ENCODE results near the gene LARP1. TPM values are rescaled to one million over a fixed set of nuclear protein-coding genes. Genes with fewer than 3 reads are reported as not detected.

The LARP1 gene
- total RNA-seq, 2 experiments from 2014 or later: 88.7 to 97.6 TPM

DNA sequence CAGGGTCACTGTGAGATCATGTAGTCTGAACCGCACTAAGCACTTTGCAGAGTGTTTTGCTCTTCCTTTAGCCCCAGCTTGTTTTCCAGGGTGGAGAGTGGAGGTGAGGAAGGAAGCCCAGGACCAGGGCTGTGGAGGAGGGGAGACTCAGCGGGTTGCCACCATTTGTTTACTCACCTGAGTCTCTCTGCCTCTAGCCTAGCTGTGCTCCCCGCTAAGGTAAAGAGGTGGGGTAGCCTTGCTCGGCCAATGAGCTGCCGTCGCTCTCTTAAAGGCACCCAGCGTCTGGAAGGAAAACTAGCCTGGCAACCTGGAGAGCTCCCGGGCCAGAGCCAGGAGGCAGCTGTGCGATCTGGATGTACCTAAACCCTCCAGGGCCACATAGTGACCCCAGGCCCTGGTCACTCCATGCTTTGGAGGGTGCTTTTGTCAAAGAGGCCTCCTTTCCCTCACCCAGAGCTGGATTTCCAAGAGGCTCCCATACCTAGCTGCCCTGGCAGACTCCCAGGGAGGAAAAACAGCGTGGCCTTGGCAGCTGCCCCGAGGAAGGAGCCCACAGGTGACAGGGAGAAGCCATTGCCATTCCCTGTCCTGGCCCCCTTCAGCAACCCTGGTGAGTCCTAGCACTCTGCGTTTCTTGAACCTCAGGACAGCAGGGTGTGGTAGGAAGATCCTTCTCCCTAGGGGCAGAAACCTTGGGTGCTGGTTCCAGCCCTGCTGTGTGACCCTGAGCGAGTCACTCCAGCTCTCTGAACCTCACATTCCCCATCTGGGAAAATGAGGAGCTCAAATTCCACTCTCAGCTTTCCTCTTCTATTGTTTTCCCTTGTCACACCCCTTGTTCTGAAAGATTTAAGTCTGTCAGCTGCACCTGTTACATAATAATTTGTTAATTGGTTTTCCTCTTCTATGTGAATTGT is 42.4 kb upstream of the LARP1 start:
- POLR2A ChIA-PET: interaction anchor here (1.2 kb wide), 1 partner anchor 11 kb away, joined by 3 read pairs; no protein-coding TSS in a partner anchor

DNA sequence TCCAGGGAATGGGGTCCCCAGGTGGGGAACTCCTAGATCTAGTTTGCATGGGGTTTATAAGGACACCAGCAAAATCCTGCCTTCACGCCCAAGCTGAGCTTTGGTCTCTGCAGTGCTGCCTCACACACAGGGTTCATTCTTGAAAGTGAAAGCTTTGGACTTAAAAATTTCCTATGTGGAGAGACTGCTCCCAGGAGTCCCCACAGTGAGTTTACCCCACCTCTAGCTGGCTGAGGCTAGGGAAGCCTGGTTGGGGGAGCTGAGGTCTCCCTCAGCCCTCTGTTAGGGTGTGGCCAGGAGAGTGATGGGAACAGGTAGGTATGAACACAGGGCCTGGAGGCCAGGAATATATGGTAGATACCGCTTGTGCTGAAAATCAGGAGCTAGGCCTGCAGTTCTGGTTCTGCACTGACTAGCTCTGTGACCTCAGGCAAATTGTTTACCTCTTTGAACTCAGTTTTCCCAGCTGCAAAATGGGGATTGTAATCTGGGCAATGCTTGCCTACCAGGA is 41.5 kb upstream of the LARP1 start:
- ATAC-seq (ENCODE audit: poor library complexity) (no peak), DNase-seq (no peak)
- no peaks in the 10 kb centered on the region for H3K9me3 ChIP-seq (ENCODE audit: control insufficient read depth in 1 of 2, insufficient read depth in 1 of 2, low read length in 2 of 2)
- peaks cover 7% of the 10 kb centered on the region for H3K4me1 Mint-ChIP-seq (ENCODE audit: low read depth)
- H3K4me1 ChIP-seq (ENCODE audit: insufficient read depth, low read length): peaks cover 9% of the 10 kb centered on the region
- no peak overlapping the region for H3K27ac ChIP-seq (ENCODE audit: low read depth in 1 of 2, low read length in 2 of 2)
- TF ChIP-seq, protein P1, sequence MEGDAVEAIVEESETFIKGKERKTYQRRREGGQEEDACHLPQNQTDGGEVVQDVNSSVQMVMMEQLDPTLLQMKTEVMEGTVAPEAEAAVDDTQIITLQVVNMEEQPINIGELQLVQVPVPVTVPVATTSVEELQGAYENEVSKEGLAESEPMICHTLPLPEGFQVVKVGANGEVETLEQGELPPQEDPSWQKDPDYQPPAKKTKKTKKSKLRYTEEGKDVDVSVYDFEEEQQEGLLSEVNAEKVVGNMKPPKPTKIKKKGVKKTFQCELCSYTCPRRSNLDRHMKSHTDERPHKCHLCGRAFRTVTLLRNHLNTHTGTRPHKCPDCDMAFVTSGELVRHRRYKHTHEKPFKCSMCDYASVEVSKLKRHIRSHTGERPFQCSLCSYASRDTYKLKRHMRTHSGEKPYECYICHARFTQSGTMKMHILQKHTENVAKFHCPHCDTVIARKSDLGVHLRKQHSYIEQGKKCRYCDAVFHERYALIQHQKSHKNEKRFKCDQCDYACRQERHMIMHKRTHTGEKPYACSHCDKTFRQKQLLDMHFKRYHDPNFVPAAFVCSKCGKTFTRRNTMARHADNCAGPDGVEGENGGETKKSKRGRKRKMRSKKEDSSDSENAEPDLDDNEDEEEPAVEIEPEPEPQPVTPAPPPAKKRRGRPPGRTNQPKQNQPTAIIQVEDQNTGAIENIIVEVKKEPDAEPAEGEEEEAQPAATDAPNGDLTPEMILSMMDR (IDR thresholded peaks at IDR 0.05): no peak
- H3K27me3 Mint-ChIP-seq: no peaks in the 10 kb centered on the region
- intact Hi-C loops (cut with DNase I, micrococcal nuclease): no loop called here
- no peaks in the 10 kb centered on the region for H3K9me3 Mint-ChIP-seq
- CTCF ChIA-PET: interaction anchor here (1.4 to 1.5 kb wide), 2 partner anchors 8 to 63 kb away, joined by 3 read pairs; no protein-coding TSS in a partner anchor
- no peaks in the 10 kb centered on the region for H3K36me3 Mint-ChIP-seq (ENCODE audit: low read depth)
- H3K27me3 ChIP-seq (ENCODE audit: control insufficient read depth in 1 of 2, insufficient read depth in 2 of 2, low read length in 2 of 2): no peaks in the 10 kb centered on the region
- H3K4me3 ChIP-seq (ENCODE audit: low read length): no peak overlapping the region
- no peak overlapping the region for H3K4me3 Mint-ChIP-seq
- H3K36me3 ChIP-seq (ENCODE audit: insufficient read depth, low read length): no peaks in the 10 kb centered on the region
- POLR2A ChIA-PET: interaction anchor here (1.2 kb wide), 1 partner anchor 11 kb away, joined by 3 read pairs; no protein-coding TSS in a partner anchor
- H3K27ac Mint-ChIP-seq: no peak overlapping the region

More for the DNA sequence above, 42.4 kb upstream of the LARP1 start:
- no peak for ATAC-seq (ENCODE audit: poor library complexity)
- Histone ChIP-seq H3K4me1 (ENCODE audit: insufficient read depth, low read length) (peaks cover 9% of the 10 kb centered on the region), H3K27ac (ENCODE audit: low read depth in 1 of 2, low read length in 2 of 2) (no peak overlapping the region), H3K36me3 (ENCODE audit: insufficient read depth, low read length) (no peaks in the 10 kb centered on the region), H3K27me3 (ENCODE audit: control insufficient read depth in 1 of 2, insufficient read depth in 2 of 2, low read length in 2 of 2) (no peaks in the 10 kb centered on the region), H3K9me3 (ENCODE audit: control insufficient read depth in 1 of 2, insufficient read depth in 1 of 2, low read length in 2 of 2) (no peaks in the 10 kb centered on the region), H3K4me3 (ENCODE audit: low read length) (no peak overlapping the region)
- H3K4me3 Mint-ChIP-seq: no peak overlapping the region
- H3K4me1 Mint-ChIP-seq (ENCODE audit: low read depth): peaks cover 7% of the 10 kb centered on the region
- CTCF ChIA-PET: interaction anchor here (1.5 kb wide), 2 partner anchors 9 to 25 kb away, joined by 3 read pairs; no protein-coding TSS in a partner anchor
- no peaks in the 10 kb centered on the region for H3K9me3 Mint-ChIP-seq
- H3K36me3 Mint-ChIP-seq (ENCODE audit: low read depth): no peaks in the 10 kb centered on the region
- H3K27me3 Mint-ChIP-seq: no peaks in the 10 kb centered on the region
- intact Hi-C loops (cut with DNase I, micrococcal nuclease): no loop called here
- TF ChIP-seq, protein P1 (IDR thresholded peaks at IDR 0.05): no peak
- H3K27ac Mint-ChIP-seq: no peak overlapping the region
- DNase-seq: no peak

DNA sequence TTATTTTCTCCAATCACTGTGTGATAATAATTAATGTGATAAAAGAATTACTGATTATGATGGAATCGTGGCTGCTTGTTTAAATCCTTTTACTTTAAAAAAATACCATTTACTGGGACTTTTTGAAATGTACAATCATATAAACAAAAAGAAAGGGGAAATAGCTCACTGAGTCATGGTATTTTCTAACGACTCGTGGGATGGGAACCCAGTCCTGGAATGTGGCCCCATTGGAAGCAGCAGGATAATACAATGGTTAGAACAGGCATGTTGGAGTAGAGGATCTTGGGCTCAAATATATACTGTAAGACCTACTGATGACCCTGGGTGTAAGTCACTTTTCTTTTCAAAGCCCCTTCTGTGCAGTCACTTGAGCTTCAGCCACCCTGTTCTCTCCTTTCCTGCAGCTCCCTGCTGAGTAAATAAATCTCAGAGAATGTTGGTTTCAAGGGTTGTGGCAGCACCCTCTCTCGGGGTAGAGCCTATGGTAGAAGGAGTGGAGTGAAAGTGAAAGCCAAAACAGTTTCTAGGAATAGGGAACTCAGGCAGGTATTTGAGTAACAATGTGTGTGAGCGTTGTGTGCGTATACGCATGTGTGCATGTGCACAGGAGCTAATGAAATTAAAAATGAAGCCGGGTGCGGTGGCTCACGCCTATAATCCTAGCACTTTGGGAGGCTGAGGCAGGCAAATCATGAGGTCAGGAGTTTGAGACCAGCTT is 40.8 kb upstream of the LARP1 start:
- ATAC-seq (ENCODE audit: poor library complexity) (no peak), DNase-seq (peak in 4 of 14 experiments; percentile 1 to 31 (median 23))
- Mint-ChIP-seq H3K27ac (no peak overlapping the region), H3K4me1 (ENCODE audit: low read depth) (peaks cover 7% of the 10 kb centered on the region), H3K36me3 (ENCODE audit: low read depth) (no peaks in the 10 kb centered on the region), H3K27me3 (no peaks in the 10 kb centered on the region), H3K4me3 (no peak overlapping the region), H3K9me3 (no peaks in the 10 kb centered on the region)
- Histone ChIP-seq H3K27ac (ENCODE audit: low read depth in 1 of 2, low read length in 2 of 2) (no peak overlapping the region), H3K9me3 (ENCODE audit: control insufficient read depth in 1 of 2, insufficient read depth in 1 of 2, low read length in 2 of 2) (no peaks in the 10 kb centered on the region), H3K27me3 (ENCODE audit: control insufficient read depth in 1 of 2, insufficient read depth in 2 of 2, low read length in 2 of 2) (no peaks in the 10 kb centered on the region), H3K4me3 (ENCODE audit: low read length) (no peak overlapping the region), H3K36me3 (ENCODE audit: insufficient read depth, low read length) (no peaks in the 10 kb centered on the region), H3K4me1 (ENCODE audit: insufficient read depth, low read length) (peaks cover 9% of the 10 kb centered on the region)
- ChIA-PET POLR2A (no interaction called here), CTCF (interaction anchor here (1.4 kb wide), 1 partner anchor 64 kb away, joined by 3 read pairs; no protein-coding TSS in a partner anchor)
- TF ChIP-seq, protein P1 (IDR thresholded peaks at IDR 0.05): no peak
- intact Hi-C loops (cut with DNase I, micrococcal nuclease): no loop called here
